ENCODE results near the gene ZNF526.

ZNF526 gene

DNA sequence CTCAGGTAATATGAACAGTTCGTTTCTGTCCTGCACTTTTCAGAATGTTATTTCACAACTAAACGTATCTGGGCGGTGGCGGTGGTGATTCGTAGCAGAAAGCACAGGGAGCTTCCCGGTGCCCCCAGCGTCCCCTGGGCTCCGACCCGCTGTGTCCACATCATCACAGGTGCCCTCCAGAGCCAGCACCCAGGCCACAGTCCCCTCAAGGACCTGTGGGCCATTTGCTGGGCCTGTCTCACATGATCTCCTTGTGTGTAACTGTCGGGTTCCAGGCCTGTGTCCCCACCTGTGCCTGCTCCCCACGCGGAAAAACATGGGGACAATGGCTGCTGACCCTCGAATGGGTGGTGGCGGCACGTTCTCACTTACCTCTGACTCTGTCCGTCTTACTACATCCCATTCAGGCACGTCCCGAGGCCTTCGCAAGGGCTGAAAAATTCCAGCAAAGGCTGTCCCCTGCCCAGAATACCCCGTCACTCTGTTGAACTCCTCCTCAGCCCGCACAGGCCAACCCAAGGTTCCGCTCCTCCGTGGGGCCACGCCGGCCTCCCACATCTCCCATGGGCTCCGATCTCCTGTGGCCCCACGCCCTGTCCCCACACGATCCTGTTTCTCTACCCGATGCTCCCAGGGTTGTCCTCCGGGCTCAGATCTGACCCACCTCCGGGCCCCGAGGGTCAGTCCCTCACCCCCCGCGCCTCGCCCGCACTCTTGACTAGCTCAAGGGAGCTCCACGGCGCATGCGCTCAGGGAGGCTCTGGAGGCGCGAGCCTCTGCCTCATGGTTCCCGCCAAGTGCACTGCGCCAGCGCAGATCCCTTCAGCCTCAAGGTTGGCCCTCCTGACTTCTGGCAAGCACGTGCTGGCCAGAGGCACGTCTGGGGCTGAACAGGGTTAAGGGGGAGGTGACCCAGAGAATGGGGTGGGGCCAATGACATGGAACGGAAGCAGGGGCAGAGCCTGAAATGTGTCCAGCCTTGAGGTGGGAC lies 23.8 kb upstream of the ZNF526 start:
- no peak for DNase-seq (ENCODE audit: low spot score)

DNA sequence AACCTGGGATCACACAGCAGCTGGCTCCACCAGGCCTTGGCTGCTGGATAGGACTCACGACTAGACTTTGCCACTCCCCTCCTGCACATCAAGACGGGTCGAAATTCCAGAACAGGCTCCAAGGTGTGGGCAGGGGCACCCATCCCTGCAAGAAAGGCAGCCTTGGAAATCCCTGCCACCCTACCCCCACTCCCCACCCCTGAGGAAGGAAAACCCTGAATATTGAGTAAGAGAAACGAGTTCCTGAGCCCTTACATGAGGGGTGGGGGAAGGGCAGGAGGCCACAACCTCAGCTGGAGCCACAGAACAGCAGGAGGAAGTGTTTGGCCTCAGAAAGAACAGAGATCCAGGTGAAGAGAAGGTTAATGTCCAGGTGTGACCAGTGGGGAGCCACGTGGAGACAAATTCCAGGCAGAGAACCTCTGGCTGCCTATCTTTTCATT lies 22.7 kb upstream of the ZNF526 start:
- no peak for DNase-seq (ENCODE audit: low spot score)

DNA sequence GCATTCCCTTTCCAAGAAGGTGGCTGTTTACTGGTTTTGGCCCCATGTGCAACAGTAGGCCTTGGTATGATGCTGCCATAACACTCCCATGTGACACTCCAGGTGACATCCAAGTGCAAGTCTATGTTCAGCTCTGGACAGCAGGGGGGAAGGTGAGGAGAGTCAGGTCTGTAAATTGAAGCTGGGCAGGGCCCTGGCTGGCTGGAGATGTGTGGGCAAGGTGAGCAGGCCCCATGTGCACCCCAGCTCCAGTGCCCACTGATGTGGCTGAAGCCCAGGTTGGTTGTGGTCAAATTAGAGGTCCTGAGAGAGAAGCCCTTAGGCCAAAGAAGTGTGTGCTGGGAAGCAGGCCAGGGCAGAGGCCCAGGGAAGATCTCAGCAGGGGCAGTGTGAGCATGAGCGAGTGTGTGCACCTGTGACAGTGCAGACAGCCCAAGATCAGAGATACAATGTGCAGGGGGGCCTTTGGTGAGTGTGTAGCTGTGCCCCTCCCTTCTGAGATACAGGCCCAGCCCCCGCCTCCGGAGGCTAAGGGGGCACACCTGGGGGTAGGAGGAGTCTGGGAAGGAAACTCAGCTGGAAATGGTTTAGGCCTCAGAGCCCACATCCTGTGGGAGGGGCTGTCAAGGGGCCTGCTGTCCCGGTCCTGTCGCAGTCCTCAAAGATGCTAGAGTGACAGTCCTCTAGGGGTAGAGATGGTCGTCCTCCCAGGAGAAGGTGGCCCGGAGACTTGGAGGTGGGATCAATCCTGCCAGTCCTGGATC lies 21.3 kb upstream of the ZNF526 start:
- DNase-seq (ENCODE audit: low spot score) = peak; percentile 83

DNA sequence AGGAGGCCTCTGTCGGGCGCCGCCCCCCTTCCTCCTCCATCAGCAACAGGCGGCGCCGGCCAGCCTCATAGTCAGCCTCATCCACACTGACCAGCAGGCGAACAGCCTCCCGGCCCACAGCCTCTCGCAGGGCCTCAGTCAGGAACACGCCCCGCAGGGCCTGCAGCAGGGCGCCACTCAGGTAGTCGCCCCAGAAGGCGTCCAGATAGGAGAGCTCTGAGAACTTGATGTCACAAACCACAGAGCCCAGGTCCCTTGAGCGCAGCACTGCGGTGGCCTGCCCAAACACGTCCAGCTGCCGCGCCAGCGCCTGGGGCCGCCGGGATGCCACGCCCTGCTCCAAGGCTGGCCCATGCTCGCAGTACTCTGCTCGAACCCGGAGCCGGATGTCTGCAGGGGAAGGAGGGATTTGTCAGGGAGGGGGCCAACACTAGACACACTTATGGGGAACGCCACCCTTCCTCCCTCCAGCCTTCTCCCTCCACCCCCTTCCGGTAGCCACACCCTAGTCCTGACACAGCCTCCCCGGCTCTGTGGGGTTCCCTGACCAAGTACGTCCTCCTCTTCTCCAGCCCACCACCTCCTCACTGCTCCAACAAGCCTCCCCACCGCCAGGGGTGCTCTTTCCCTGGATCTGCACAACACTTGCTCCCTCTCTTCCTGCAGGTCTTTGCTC lies 20.5 kb upstream of the ZNF526 start:
- peak; percentile 65 for DNase-seq (ENCODE audit: low spot score)

DNA sequence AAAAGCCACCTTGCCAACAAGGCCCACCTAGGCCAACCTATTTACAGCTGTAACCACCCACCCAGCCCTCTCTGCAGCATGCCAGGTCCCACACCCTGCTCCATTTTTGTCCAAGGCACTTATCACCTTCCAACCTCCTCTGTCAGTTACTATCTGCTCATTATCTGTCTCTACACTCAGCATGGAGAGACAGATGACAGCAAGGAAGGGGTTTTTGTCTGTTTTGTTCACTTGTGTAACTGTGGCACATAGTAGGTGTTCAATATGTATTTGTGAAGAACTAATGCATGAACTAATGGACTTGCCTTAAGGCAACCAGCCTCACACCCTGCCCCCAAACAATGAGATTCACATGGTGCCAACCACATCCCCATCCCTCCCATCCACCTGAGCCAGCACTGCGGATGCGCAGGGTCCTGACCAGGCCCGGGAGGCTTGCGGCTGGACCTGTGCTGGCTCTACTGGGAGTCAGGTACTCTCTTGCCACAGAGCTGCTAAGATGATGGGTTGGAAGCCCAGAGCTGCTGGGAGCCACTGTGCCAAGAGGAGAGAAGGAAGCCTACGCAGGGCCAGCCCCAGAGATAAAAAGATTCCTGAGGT lies 19.9 kb upstream of the ZNF526 start:
- DNase-seq (ENCODE audit: low spot score) = no peak

DNA sequence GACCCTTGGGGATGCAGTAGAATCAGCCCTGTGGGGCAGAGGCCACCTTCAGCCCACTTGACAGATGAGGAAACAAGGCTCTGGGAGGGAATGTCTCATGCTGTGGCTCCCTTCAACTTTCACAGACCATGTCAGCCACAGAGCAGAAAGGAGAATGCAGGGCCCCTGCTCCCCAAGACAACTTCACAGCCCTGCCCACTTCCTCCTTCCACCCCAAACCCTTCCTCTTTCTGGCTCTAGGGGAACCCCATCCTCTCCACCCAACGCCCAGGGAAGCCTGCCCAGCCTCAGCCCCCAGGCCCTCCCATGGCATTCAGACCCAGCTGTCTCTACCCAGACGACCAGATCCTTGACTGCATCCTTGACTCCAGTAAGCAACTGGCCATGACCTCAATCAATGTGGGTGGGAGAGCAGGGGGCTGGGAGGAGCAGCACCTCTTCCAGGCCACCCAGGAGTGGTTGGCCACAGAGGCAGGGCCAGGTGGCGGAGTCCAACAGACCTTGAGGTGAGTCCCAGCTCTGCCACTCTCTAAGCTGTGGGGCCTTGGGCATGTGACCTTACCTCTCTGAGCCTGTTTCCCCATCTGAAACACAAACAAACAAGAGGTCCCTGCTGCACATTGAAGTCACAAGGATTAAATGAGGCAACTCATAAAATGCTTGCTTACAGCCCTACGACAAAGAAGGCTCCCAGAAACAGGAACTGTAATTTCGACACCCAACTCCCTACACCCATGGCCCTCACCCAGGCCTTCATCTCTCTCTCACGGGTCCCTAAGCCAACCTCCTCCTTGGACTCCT lies 18.4 kb upstream of the ZNF526 start:
- peak; percentile 59 for DNase-seq (ENCODE audit: low spot score)

DNA sequence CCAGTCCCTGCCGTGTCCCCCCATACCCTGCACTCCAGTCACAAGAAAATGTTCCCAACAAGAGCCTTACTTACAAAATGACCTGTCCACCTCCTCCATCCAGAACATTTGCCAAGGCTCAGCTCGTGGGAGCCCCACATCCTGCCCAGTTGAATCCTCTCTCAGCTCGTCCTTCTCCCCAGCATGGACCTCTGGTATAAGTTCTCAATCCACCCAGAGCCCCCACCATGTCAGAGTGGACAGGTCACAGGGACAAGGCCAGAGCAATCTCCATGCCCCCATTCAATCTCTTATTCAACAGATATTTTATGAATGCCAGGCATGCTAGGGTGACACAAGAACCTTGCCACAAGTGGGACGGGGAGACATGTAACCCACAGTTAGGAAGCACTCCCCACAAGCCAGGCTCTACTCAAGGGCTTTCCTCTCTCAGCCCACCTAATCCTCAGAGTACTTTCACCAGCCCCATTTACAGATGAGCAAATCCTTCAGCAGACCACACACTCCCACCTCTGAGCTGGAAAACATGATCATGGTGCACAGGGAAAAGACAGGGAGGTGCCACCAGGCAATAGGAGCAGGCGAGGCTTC lies 17.7 kb upstream of the ZNF526 start:
- DNase-seq (ENCODE audit: low spot score) = no peak

DNA sequence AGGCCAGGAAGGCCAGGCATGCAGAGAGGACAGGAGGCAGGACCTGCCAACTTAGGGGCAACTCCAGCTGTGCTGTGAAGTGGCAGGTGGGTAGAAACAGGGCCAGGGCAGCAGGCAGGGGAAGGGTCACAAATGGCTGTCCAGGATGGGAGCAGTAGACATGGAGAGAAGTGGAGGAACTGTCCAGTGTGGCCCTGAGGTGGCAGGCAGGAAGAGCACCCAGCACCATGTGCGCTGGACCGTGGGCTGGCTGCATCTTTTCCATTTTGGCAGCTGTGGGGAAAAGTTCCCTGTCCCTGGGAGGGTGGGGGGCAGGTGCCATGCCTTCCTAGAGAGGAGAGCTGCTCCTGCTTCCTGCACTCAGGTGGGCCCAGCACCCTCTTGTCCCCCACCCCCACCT lies 16.4 kb upstream of the ZNF526 start:
- DNase-seq (ENCODE audit: low spot score) = no peak

DNA sequence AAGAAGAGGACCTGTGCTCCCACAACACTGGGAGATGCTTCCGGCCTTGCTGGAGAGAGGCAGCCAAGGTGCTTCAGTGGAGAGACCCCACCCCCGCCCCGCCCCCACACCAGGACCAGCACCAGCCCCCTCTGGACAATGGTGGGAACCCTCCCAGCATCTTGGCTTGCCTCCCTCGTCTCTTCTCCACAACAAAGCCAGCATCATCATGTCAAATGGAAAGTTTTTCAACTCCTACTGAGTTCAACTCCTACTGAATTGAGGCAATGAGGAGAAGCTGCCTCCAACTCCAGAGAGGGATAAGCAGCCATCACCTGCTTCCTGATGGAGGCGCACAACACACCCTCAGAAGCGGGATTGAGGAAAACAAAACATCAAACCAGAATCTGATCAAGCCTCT lies 15.4 kb upstream of the ZNF526 start:
- no peak for DNase-seq (ENCODE audit: low spot score)

DNA sequence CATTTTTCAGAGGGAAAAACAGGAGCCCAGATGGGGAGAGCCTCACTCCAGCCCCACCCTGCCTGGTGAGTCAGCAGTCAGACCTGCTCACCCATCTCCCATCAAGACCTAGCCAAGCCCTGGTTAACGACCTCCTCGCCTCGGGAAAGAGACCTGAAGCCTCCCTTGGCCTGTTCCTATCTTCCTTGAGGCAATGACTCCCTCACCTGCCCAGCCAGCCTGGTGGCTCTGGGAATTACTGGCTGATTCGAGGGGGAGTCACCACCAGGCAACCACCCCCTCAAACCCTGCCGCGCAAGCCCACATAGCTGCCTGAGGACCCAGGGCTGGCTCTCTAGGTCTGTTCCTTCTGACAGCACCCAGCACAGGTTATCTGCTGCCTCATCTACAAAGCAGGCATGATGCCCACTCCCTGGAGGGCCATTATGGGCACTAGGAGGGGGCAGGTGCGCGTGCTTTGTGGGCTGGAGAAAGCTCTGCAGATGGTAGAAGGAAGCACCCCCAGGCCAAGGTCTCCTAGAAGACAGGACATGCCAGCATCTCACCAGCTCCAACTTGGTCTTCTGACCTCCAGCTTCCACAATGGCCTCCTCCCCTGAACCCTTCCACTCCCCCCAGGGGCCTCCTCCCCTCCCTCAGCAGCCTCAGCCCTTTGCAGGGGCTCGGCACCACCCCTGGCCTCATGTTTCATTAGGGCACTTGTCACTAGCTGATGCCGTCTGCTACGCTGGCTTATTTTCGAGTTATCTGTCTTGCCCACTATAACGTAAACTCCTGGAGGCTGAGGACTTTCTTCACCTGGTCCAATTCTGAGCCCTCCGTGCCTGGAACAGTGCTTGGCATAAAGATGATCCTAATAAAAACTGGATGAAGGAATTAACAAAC lies 13.0 kb upstream of the ZNF526 start:
- DNase-seq (ENCODE audit: low spot score) = no peak

DNA sequence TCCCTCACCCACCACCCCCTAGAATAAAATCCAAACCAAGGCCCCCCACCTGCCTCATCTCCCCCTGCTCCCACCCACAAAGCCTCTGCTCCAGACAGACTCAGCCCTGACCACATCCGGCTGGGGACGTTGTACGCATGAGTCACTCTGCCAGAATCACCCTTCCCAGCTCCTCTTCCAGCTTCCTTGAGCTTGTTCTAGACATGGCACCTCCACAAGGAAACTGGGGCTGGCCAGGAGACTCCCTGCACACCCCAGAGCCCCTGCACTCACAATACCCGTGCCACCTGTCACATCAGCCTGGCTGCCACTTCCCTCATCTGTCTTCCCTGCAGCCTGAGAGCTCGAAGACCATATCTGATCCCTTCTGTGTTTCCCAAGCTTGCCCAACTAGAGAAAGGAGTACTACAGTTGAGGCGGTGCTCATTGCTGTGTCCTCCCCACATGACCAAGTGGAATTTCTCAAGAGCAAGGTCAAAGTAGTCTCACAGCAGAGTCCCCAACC lies 12.3 kb upstream of the ZNF526 start:
- peak; percentile 37 for DNase-seq (ENCODE audit: low spot score)

DNA sequence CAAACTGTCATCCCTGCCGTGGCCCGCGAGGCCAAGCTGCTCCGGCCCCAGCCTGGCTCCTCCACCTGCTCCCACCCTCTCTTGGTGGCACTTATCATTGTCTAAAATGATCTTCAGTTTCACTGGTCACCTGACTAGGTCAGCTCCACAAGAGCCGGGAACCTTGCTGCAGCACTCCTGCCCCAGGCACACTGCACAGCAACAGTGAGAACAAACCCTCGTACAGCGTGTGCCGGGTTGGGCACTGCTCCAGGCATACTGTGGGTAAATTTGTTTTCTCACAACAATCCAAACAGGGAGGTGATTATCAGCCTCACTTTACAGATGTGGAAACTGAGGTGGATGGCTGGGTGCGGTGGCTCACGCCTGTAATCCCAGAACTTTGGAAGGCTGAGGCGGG lies 11.5 kb upstream of the ZNF526 start:
- DNase-seq (ENCODE audit: low spot score) = no peak

DNA sequence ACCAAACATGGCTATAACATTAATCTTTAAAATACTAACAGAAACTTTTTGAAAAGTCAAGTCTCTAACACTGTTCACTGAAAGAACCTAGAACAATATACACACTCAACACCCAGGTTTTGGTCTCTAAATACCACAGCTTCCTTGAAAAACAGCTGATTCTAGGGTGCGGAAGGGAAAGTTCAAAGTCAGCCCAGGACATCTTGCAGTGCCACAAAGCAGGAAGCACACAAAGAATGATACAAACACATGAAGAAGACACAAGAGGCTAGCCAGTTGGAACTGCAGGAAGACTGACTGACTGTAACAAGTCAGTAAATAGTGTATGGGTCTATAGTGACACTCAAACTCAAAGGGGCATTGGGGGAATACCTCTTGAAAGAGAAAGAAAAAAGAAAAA lies 7.2 kb upstream of the ZNF526 start:
- no peak for DNase-seq (ENCODE audit: low spot score)

DNA sequence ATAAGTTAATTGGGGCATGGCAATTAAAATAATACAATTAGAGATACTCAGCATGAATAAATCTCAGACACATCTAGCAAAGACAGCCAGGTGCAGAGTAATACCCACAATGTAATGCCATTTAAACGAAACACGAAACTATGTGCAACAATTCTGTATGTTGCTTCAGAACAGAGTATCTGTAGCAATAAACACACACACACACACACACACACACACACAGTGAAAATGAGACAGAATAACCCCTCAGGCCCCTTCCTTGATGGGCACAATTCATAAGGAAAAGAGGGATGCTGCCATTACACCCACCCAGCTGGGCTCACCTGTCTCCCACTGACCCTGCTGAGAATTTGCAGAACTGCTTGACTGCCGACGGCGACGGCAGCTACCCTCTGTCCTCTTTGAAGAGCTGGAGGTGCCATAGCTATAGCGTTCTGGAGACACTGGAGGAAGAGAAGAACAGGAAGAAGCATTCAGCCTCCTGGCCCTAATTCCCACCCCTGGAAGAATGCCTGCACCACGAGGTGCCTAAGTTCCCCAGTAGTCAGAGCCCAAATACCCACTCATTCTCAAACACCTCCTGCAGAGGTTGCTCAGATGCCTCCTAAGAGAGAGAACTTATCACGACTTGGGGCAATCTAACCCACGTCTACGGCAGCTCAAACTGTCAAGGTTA lies 5.2 kb upstream of the ZNF526 start:
- no peak for DNase-seq (ENCODE audit: low spot score)

DNA sequence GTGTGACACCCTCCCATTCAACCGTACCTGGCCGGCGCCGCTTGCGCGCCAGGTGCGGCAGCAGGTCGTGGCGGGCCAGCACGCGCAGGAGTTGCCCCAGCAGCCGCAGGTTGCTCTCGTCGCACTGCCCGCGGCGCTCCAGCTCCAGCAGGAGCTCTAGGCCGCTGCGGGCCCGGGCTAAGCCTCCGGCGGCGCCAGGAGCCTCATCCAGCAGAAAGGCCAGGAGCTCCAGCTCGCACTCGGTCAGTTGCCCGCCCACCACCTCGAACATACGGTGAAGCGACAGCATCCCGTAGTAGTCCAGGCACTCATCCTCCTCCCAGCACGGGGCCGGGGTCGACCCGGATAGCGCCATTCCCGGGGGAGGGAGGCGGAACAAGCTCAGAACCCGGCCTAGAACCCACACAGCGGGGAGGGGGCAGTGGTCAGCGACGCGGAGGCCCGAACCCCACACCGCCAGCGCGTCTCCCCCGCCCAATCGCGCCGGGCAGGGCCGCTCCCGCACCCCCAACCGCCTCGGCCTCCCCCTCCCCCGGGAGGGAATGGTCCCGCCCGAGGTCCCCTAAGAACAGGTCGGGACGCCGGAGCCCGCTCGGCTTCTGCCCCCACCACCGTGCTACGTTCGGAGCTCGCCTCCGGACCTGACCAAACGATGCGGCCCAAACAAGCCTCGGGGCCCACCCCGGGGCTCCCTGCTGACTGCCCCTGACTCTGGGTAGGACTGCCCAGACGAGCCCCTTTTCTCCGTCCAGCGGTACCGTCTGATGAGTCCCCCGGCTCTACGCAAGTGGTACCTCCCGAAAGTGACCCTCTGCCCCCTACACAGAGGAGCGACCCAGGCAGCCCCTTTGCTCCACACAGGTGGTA lies 3.2 kb upstream of the ZNF526 start:
- no peak for DNase-seq (ENCODE audit: low spot score)

DNA sequence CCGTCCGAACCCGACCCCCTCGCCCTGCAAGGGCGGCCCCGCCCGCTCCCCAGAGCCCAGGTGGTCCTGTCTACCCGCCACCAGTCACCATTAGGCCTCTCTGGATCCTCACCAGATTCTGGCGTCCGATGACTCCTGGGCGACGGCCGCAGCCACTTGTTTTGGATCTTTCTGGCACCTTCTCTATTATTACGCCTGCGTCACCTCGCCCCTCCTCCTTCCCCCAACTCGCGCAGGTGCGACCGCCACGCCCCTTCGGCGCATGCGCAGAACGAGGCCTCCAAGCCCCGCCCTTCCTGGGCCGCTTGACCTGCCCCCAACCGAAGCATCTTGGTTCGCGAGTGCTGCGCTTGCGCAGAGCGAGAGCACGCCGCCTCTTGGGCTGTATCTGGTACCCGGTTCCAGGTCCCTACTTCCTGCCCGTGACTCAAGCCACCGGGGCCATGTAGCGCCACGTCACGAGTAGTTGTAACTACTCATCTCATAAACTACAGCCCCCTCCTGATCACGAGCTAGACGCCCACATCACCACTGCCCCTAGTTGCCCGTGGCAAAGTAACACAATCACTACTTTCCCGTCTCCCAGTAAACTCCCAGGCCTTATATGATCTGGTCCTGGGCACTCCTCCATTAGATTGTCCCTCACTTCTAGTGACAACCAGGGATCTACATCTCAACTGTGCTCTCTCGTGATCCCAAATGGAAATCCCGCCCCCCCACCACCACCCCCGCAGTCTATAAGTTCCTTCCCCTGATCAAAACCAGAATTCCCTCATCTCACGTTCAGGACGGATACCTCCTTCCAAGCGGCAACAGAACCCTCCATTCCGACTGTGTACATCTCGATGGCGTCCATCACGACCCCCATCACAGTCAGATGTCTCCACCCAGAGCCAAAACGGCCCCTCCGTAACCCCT lies 2.3 kb upstream of the ZNF526 start, which contains the start of gene DEDD2:
Gene DEDD2 (minus strand): TSS at position 158 of the 918 bp plus-strand sequence. CDS start 670 bp downstream, outside the sequence.
- DNase-seq (ENCODE audit: low spot score) = peak; percentile 100

DNA sequence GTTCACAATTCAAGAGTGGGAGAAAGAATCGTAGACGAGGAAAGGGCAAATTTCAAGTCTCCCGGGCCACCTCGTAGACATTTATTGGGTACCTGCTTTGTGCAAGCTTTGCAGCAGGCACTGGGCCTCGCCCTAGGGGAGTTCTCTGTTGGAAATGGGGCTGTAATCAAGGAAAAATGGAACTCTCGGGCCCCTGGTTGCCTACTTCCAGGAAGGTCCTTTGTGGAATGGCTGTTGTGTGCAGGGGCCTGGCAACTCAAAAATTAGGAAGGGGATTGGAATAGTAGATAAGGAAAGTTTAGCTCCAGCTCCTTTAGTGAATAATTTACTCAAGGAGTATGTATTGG lies 612 bp downstream of the ZNF526 start:
- DNase-seq (ENCODE audit: low spot score) = no peak
